Measurements from ENCODE around the gene MMP19.
"Not testable (repeated sequence)": the region's sequence is repeated elsewhere in the genome, so short reads cannot be mapped to it uniquely, and the experiment has no call there.

The MMP19 gene

DNA sequence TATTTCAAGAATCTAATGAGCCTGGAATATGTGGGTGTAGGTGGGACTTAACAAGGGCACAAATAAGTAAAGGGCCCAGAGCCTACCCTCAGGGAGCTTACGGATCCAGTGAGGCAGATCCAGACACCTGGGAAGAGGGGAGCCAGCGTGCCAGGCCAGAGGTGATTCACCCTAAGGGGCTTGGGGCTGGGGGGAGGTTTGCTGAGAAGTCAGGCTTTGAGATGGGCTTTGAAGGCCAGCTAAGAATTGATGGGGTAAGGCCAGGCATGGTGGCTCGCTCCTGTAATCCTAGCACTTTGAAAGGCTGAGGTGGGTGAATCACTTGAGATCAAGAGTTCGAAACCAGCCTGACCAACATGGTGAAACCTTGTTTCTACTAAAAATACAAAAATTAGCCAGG lies 695 bp upstream of the MMP19 start:
- no peak for DNase-seq (ENCODE audit: low read depth)

DNA sequence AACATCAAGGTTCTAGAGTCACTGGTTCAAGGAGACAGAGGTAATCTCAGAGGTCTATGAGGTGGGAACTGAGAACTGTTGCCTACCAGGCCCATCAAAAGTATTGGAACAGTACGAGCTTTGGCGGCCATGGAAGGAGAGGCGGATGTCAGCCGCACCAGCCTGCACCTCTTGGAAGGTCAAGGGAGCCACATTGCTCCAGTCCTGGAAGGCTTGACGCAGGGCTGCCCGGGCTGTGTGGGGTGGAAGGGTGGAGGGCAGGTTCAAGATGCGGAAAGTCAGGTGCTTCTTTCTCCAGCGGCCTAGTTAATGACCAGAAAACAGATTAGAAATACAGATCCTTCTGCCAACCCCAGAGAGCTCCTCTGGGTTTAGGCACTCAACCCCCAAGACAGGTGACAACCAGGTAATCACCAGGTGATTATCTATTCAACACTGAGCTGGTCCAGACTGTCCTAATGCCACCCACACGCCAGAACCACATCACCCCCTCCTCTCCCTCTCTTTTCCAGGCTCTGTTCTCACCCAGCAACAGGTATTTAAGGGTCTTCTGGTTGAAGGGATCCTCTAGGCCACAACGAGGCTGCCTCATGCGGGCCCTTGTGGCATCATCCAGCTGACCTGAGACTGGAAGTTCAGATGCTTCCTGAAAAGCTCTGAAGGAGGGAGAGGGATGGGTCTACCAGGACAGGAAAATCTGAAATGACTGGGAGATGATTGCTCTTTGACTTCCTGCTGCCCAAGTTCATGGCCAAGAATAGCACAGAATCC lies 2.0 kb downstream of the MMP19 start:
- no peak for DNase-seq (ENCODE audit: low read depth)

DNA sequence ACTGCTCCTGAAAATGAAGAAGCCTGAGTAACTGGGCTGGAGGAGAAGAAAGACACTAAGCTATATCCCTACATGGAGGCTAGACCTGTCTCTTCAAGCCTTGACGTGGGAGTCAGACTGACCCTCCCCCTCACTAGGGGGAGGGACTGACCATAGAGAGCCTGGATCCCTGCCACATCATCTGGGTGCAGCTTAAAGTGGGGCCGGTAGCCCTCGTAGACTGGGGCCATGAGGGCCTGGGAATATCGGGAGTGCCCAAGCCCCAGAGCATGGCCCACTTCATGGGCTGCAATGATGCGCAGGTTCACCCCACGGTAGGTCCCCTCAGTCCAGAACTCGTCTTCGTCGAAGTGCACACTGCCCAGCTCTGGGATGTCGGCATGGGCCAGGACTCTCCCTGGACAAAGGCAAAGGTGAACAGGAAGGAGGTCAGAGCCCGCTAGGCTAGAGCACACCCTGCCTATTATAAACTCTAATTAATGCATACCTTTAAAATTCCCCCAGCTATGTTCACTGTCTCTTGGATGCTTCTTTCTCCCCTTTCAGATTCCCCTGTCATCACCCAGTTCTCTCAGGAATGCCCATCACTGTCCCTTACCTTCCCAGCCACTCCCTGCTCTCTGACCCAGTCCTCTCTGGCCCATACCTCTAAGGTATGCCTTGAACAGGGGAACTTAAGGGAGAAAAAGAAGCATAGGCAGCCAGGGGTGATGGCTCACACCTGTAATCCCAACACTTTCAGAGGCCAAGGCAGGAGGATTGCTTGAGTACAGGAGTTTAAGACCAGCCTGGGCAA lies 3.2 kb downstream of the MMP19 start:
- DNase-seq (ENCODE audit: low read depth), result no peak

DNA sequence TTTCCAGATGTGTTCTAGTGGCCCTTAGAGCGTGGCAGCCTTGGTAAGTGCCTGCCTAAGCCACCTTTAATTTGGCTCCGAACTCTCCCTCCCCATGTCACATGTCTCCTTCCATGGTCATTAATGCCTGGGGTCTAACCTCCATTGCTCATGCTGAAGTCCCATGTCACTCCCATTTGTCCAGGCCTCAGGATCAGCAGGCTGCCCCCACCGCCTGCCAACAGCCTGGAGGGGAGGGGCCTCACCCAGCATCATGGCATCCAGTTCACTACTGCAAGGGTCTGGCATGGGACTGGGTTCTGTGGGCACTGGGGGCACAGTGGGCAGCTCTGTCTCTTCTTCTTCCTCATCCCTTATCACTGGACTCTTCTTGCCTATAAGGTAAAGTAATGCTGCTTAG lies 4.4 kb downstream of the MMP19 start:
- DNase-seq (ENCODE audit: low read depth), result no peak

DNA sequence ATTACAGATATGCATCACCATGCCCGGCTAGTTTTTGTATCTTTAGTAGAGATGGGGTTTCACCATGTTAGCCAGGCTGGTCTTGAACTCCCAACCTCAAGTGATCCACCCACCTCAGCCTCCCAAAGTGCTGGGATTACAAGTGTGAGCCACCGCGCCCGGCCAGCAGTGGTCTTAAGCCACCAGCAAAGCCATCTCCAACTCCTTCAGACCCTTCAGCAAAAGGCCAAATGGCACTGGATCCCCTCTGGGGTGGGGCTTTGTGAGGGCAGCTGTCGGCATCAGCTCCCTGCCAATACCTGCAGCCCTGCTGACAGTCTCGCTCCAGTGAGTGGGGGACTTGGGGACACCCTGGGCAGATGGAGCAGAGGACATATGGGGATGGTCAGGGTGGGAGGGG lies 8.3 kb downstream of the MMP19 start:
- not testable (repeated sequence) for DNase-seq (ENCODE audit: low read depth)

DNA sequence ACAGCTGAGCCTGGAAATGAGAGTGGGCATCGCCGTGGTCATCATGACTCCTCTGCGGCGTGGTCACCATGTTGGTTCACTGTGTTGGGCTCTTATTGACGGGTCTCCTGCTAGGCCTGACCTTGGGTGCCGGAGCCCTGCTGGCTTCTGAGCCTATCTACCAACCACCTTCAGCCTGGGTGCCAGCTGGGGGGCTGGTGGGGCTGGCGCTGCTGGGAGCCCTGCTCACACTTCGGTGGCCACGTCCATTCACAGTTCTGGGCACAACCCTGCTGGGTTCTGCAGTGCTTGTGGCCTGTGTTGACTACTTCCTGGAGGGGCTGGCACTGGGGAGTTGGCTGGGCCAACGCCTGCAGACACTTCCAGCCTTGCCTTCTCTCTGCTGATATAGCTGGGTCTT lies 9.7 kb downstream of the MMP19 start:
- DNase-seq (ENCODE audit: low read depth), result no peak

DNA sequence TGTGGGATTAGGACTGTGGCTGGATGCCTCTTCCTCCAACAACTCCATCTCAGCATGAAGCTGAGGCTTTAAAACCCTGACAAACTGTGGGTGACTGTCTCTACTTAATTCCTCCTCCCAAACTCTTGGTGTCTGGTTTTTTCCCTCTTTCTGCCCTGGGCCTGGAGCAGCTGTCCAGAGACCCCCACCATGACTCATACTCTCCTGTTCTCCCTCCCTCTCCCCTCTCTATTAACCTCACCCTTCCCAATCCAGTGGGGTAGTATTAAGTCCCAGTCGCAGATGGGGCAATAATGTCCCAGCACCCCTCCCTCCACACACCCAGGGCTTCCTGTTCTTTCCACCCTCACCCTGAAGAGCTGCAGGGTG lies 11.3 kb downstream of the MMP19 start:
- DNase-seq (ENCODE audit: low read depth), result no peak

DNA sequence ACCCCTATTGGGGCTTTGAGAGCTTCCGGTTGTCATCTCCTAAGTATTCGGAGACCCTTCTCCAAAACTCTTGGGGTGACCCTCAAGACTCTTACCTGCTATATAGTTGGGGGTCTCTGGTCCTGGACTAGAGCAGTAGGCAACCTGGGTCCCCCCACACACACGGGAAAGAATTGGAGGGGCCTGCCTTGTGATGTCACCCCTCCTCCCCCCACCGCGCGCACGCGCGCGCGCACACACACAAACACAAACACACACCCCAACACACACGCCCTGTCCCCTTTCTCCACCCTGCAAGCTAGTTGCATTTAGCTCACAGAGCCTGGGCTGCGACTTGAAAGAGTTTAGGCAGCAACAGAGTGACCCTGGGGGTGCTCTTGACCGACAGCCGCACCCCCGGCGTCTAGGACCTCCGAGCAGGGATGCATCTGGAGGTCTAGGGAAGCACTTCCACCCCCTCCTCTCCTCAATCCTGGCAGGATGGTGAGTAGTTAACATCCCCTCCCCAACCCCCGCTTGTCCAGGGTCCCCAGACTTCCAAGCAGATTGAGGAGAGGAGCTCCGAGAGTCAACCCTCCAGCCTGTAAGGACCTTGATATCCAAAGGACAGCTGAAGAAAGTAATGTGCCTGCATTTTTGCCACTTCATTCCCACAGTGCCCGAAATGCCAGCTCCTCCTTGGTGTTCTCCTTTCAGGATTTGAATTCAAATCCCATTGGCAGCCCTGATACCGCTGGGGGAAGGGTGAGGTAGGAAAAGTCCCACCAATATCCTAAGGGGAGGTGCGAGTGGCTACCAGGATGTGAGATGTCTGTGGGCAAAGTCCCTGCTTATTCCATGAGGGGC lies 11.9 kb downstream of the MMP19 start:
- DNase-seq (ENCODE audit: low read depth), result no peak

DNA sequence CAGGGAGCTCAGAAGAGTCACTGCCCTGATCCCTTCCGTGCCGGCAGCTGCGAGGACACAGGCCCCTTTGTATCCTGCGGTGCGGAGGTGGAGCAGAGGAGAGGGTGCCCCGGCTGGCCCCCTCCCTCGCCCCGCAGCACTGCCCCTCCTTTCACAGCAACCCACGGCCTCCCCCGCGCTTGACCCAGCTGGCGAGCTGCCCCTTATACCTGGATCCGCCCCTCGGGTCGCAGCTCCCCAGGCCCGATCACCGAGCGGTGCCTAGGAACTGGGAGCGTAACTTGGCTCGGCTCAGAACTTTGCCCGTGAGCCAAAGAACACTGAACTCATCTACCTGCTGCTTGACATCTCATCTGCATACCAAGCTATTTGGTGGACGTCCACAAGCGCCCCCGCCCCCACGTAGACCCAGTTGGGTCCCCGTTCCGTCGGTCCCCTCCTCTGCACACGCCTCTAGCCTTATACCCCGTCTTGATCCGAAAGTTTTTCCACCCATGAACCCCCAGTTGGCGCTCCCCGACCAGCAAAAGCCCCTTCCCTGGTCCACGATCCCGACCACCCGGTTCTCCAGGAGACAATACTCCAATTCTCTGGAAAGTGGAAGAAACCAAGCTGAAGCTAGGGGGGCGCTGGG lies 12.7 kb downstream of the MMP19 start:
- DNase-seq (ENCODE audit: low read depth), result no peak

DNA sequence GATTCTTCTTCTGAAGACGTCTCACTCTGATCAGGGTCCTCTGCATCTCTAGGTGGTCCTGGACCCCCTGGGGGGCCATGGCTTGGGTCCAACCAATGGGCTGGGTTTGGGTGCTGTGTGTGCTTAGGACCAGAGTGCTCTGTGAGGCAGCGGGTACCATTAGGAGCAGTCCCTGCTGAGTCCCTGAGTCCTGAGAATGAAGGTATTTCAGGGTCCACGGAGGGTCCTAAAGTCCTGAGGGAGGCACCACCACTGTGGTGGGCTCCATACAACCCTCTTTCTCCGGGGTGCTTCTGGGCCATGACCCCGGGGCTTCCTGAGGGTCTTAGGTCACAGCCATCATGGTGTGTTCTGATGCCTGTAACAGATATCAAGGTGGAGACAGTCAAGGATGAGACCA lies 14.4 kb downstream of the MMP19 start:
- no peak for DNase-seq (ENCODE audit: low read depth)

DNA sequence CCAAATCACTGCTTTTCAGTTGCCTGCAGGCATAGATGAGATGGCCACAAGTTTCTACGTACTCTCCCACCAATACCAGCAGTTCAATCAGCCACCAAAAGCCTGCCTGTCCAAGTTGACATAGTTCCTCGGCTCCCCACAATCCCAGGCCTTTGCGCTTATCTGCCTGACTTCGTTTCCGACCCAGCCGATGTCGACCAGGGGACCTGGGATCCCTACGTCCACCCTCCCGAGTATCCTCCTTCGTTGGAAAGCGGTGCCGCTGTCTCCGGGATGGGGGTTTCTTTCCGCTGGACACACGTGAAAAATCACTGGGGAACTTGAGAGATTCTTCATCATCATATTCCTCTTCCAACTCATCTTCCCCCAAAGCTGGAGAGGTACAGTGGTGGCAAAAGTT lies 14.9 kb downstream of the MMP19 start:
- DNase-seq (ENCODE audit: low read depth), result no peak

DNA sequence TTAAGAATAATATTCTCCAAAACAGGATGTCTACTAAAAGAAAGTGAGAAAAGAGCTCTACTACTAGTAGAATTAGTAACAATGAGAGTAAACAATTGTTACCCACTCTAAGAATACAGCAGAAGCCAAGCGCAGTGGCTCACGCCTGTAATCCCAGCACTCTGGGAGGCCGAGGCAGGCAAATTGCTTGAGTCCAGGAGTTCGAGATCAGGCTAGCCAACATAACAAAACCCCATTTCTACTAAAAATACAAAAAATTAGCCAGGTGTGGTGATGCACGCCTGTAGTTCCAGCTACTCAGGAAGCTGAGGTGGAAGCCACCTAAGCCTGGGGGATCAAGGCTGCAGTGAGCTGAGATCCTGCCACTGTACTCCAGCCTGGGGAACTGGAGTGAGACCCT lies 18.0 kb downstream of the MMP19 start:
- DNase-seq (ENCODE audit: low read depth), result no peak

DNA sequence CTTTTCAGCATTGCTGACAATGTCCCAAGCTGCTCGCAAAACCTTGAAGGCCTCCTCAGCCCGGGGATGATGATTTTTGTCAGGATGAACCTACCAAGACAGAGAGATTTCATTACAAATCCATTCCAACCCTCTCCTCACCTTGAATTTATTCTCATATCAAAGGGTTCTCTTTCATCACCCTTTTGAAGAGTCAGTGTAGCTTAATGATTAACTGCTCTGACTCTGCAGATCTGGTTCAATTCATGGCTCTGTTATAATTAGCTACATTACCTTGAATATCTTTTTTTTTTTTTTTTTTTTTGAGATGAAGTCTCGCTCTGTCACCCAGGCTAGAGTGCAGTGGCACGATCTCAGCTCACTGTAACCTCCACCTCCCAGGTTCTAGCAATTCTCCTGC lies 19.3 kb downstream of the MMP19 start:
- no peak for DNase-seq (ENCODE audit: low read depth)

DNA sequence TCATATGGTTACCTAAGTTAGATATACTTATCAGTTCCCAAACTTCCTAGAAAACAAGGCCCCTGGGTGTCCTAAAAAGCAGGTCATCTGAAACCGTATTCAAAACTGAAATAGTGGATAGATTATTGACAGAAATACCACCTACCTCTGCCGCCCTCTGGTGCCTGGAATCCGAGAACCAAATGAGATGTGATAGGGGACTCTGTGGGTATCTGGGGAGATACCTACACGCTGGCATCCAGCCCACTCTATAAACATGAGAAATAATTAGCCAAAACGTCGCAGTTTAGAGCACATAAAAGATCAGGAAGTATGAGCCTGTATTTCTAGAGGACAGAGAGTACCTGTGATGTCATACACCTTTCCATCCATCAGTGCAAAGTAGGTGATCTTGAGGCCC lies 20.5 kb downstream of the MMP19 start:
- no peak for DNase-seq (ENCODE audit: low read depth)

DNA sequence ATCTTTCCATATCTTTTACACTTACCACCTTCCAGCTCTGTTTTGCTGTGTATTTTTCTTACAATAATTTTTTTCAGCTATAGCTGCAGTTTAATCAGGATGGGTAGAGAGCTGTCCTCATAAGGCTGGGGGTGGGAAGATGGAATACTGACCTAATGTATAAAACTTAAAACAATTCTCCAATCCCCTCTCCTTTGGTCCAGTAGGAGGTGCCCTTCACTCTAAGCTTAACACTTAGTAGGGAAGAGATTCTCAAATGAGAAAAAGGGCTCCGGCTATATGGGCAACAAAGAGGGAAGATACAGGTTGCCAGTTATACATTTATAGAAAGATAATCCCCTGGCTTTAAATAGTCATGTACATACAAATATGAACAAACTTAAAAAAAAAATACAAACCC lies 22.1 kb downstream of the MMP19 start:
- DNase-seq (ENCODE audit: low read depth), result no peak

DNA sequence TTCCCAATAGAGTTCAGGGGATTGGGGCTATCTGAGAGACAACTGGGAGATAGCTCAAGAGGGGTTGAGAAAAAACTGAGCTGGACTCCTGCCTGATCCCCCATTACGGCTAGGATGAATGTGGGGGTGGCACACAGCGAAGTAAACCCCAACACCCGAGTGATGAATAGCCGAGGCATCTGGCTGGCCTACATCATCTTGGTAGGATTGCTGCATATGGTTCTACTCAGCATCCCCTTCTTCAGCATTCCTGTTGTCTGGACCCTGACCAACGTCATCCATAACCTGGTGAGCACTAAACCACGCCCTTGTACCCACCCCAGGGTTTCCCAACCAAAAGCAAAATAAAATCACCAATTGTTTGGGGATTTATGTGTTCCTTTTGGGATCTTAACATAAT lies 23.9 kb downstream of the MMP19 start:
- no peak for DNase-seq (ENCODE audit: low read depth)

DNA sequence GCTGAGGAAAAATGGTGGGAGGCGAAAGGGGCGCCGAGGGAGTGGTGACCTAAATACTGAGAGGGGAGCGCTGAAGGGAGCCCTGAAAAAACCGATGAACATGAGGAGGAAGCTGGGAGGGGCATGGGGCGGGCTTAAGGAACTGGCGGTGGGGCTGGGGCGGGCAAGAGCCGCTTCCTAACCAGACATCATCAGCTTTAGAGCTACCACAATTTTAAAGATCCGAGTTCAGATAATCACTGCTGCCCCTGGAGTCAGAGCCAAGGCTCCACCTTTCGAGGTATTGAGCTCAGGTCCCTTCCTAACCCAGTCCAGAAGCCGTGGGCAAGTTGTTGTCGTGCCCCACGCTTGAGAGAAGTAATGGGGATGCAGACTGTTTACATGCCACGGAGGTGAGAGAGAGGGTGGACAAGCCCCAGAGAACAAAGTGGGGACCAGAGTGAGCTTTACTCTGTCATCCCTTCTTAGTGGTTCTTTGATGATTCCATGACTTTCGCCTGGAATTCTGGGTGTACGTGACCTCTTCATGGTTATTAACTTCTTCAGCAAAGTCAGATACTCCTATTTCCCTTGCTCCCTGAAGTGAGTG lies 24.5 kb downstream of the MMP19 start:
- no peak for DNase-seq (ENCODE audit: low read depth)

DNA sequence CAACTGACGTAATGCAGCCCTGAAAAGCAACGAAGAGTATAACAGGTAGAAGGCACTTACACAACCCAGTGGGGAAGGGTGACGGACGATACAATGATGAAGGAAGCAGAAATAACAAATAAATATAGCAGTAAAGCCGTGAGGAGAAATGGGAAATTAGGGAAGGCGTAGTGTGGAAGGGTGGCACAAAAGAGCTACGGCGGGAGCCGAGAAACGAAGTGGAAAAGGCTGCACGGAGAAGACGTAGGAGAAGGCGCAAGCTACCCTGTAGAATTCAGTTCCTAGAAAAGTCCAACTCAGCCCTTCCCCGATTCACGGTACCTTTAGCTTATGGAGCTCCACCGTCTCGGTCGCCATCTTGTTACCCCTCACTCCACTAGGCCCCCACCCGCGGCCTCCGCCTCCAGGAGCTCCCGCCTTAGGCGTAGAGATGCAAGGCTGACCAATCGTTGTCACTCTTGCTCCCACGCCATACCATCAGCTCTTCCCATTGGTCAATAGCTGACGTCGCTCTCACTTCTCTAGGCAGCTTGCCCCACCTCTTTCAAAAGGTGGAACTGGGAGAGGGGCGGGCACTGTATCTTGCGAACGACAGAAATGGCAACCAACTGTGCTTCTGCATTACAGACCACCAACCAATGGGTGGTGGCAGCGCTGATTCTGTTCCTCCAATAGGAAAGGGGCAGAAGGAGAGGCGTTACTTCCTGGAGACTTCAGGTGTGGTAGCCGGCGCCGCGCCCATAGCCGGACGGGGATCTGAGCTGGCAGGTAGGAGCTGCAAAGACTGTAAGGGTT lies 25.2 kb downstream of the MMP19 start, which contains the start of the genes ORMDL2 and SARNP:
Gene ORMDL2, plus strand, starts transcription at position 697 of the 795 bp plus-strand sequence. CDS start 959 bp downstream, outside the sequence.
Gene SARNP, minus strand, starts transcription at position 380 of the 795 bp plus-strand sequence. Its CDS starts 23 bp downstream, at position 357.
- peak; percentile 98 for DNase-seq (ENCODE audit: low read depth)

DNA sequence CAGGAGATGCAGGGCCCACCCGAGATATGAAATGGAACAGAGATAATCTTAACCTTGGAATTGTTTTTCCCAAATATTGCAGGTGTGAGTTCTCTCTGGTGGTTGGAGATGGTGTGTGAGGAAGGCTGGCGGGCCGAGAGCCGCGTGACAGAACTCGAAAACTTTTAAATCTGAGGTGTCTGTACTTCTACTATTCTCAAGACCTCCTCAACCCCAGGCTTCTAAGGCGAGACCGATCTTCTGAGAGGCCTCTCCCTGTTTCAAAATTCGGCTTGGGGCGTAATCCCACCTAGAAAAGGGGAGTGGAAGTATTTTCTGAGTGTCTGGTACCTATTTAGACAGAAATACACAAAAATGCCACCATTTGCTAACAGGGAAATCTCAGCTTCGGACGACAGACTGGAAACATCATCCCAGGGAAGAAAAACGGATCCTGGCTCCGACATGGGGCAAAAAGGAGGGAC lies 25.8 kb downstream of the MMP19 start:
- DNase-seq (ENCODE audit: low read depth), result no peak

DNA sequence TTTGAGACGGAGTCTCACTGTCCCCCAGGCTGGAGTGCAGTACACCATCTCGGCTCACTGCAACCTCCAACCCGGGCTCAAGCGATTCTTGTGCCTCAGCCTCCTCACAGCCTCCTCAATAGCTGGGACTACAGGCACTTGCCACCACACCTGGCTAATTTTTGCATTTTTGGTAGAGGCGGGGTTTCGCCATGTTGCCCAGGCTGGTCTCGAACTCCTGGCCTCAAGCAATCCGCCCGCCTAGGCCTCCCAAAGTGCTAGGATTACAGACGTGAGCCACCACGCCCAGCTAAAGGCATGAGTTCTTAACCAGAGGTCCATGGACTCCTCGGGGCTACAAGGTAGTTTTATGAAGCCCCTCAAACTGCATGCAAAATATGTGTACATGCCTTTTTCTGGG lies 27.3 kb downstream of the MMP19 start:
- no peak for DNase-seq (ENCODE audit: low read depth)

DNA sequence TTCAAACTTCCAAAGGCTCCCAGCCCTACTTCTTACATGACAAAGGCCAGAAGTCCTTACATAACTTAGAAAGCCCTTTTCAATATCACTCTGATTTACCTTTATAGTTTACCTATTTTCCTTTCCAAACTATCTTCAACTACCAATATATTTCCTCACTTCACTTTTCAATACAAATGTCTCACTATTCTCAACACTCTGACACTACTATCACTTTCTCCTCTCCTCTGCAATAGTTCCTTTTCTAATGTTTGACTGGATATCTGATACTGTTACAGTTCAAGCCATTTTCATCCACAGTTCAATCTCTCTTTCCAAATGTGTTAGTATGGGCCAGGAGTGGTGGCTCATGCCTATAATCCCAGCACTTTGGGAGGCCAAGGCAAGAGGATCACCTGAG lies 28.5 kb downstream of the MMP19 start:
- DNase-seq (ENCODE audit: low read depth), result no peak
